Choroid plexus epithelial cell (primary cell): ENCODE data around the gene ARRB1.
A peak's percentile ranks its signal among the peaks of the same experiment; 100 is the strongest.

Experiments used
- DNase-seq: peaks from one replicate; pipeline ENCODE4 v3.0.0-alpha.2; 2010; ENCODE audit warnings: low read depth
- H3K4me3 ChIP-seq: 2 replicates; pipeline ENCODE4 v1.5.1; 2011; ENCODE audit warnings: low read depth, mild to moderate bottlenecking, control low read depth, low read length, moderate library complexity
- TF ChIP-seq, protein P1 (sequence below): conservative IDR thresholded peaks from 2 replicates; pipeline ENCODE4 v1.5.1; 2011; ENCODE audit warnings: low read depth, mild to moderate bottlenecking, control low read depth, inconsistent platforms, low read length, moderate library complexity

ARRB1 gene

GRCh38 chr11:75352588-75353206 is 1.2 kb upstream of the ARRB1 start:
- no peak for DNase-seq
- H3K4me3 ChIP-seq = peak overlapping the region; percentile 70
- TF ChIP-seq, protein P1, sequence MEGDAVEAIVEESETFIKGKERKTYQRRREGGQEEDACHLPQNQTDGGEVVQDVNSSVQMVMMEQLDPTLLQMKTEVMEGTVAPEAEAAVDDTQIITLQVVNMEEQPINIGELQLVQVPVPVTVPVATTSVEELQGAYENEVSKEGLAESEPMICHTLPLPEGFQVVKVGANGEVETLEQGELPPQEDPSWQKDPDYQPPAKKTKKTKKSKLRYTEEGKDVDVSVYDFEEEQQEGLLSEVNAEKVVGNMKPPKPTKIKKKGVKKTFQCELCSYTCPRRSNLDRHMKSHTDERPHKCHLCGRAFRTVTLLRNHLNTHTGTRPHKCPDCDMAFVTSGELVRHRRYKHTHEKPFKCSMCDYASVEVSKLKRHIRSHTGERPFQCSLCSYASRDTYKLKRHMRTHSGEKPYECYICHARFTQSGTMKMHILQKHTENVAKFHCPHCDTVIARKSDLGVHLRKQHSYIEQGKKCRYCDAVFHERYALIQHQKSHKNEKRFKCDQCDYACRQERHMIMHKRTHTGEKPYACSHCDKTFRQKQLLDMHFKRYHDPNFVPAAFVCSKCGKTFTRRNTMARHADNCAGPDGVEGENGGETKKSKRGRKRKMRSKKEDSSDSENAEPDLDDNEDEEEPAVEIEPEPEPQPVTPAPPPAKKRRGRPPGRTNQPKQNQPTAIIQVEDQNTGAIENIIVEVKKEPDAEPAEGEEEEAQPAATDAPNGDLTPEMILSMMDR = no peak

GRCh38 chr11:75351791-75352587 is 528 bp upstream of the ARRB1 start:
- H3K4me3 ChIP-seq = peak overlapping the region; percentile 70
- peak; percentile 58 for DNase-seq
- TF ChIP-seq, protein P1 = no peak

GRCh38 chr11:75350743-75351540 is 519 bp downstream of the ARRB1 start:
- H3K4me3 ChIP-seq = peak overlapping the region; percentile 70
- TF ChIP-seq, protein P1 = no peak
- DNase-seq = no peak

GRCh38 chr11:75350122-75350742 is 1.2 kb downstream of the ARRB1 start:
- TF ChIP-seq, protein P1 = no peak
- H3K4me3 ChIP-seq = peak overlapping the region; percentile 70
- no peak for DNase-seq

DNA sequence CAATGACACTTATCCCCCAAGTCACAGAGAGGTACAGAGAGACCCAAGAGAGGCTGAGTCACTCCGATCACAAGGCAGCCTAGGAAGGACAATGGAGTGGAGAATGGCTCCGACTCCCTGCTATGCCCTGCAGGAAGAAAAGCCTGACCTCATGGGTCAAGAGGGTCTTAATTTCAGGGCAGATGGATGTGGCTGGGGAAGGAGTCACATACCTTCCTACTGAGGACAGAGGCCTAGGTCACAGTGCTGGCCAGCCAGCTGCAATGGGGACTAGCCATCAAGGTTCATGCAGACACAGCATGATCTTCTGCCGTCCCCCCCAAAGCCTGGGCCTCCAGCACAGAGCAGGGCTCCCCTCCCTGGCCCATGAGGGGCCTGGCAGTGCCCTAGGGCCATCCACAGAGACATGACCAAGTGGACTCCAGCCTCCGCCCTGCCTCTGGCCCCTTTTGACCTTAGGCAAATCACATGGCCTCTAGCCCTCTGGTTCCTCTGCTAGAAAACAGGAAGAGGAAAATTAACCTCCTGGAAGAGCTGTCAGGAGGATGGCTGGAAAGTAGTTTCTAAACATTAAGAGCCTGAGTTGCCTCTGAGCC is 1.8 kb downstream of the ARRB1 start:
- TF ChIP-seq, protein P1 = no peak
- DNase-seq = no peak
- no peak overlapping the region for H3K4me3 ChIP-seq

- H3K4me3 ChIP-seq = no peak overlapping the region
- TF ChIP-seq, protein P1 = peak; percentile 13
- DNase-seq = peak; percentile 91
Observed at GRCh38 chr11:75347781-75348566, 3.5 kb downstream of the ARRB1 start.
